Hepatocyte (in vitro differentiated cells): ENCODE data around the gene LRRC36. TPM values are rescaled to one million over a fixed set of nuclear protein-coding genes. Genes with fewer than 3 reads are reported as not detected.

ENCODE experiments used
- DNase-seq: peaks from one replicate; pipeline ENCODE4 v3.0.0-alpha.2; 2016; ENCODE audit warnings: low spot score
- H2AFZ ChIP-seq: fragments of 200-600 bp; sonication (generic); 2 replicates; pipeline ENCODE4 v1.6.0; 2016; ENCODE audit warnings: antibody characterized with exemption, mild to moderate bottlenecking
- H3K27ac ChIP-seq: fragments of 200-600 bp; sonication (generic); 2 replicates; pipeline ENCODE4 v1.5.1; 2016; ENCODE audit warnings: mild to moderate bottlenecking
- H3K27me3 ChIP-seq: fragments of 200-600 bp; sonication (generic); 2 replicates; pipeline ENCODE4 v1.6.1; 2016
- H3K36me3 ChIP-seq: fragments of 200-600 bp; sonication (generic); replicated peaks from 2 replicates; pipeline ENCODE4 v1.5.1; 2016; ENCODE audit warnings: low read depth; ENCODE audit not compliant: insufficient read depth
- H3K4me1 ChIP-seq: fragments of 200-600 bp; sonication (generic); 2 replicates; pipeline ENCODE4 v1.5.1; 2016; ENCODE audit warnings: mild to moderate bottlenecking, moderate library complexity; ENCODE audit not compliant: insufficient read depth
- H3K4me2 ChIP-seq: fragments of 200-600 bp; sonication (generic); 2 replicates; pipeline ENCODE4 v1.6.0; 2016
- H3K4me3 ChIP-seq: fragments of 200-600 bp; sonication (generic); 2 replicates; pipeline ENCODE4 v1.5.1; 2016; ENCODE audit warnings: mild to moderate bottlenecking
- H3K79me2 ChIP-seq: fragments of 200-600 bp; sonication (generic); 2 replicates; pipeline ENCODE4 v1.6.0; 2017; ENCODE audit warnings: mild to moderate bottlenecking
- H3K9me2 ChIP-seq: fragments of 200-600 bp; sonication (generic); replicated peaks from 2 replicates; pipeline ENCODE4 v1.6.0; 2017; ENCODE audit warnings: mild to moderate bottlenecking; ENCODE audit not compliant: insufficient read depth
- H3K9me3 ChIP-seq: fragments of 200-600 bp; sonication (generic); 2 replicates; pipeline ENCODE4 v1.5.1; 2016; ENCODE audit warnings: low read depth, mild to moderate bottlenecking
- H4K20me1 ChIP-seq: fragments of 200-600 bp; sonication (generic); 2 replicates; pipeline ENCODE4 v1.6.0; 2016; ENCODE audit warnings: mild to moderate bottlenecking; ENCODE audit not compliant: insufficient read depth, poor library complexity, severe bottlenecking
- EZH2 ChIP-seq: fragments of 200-600 bp; sonication (generic); IDR thresholded peaks from 2 replicates; pipeline ENCODE4 v1.6.1; 2016; ENCODE audit warnings: antibody characterized with exemption, mild to moderate bottlenecking, borderline replicate concordance
- EZH2phosphoT487 ChIP-seq: fragments of 200-600 bp; sonication (generic); IDR thresholded peaks from one replicate; pipeline ENCODE4 v1.6.1; 2018; ENCODE audit warnings: antibody characterized with exemption, mild to moderate bottlenecking, low read depth, moderate library complexity; ENCODE audit not compliant: unreplicated experiment, severe bottlenecking
- WGBS: methylation state at CpG from one replicate; pipeline ENCODE4 v1.1.6; 2016; ENCODE audit warnings: low lambda C conversion rate; ENCODE audit errors: missing lambda C conversion rate; 5-methylcytosine and 5-hydroxymethylcytosine counted together
- polyA plus RNA-seq: library from polyadenylated mRNA; unstranded; fragments of >200 nt; fragmentation: Nextera tagmentation; extraction: Ambion mirVana; gene quantifications from 2 replicates; pipeline ENCODE4 v1.2.1, GENCODE V29; 2016
- total RNA-seq: library from RNA; depleted of rRNA; stranded (reverse); fragments of >200 nt; gene quantifications from 2 replicates; pipeline ENCODE4 v1.2.3, GENCODE V29; 2014
- TF ChIP-seq, protein P1 (sequence below): fragments of 200-600 bp; sonication (generic); IDR thresholded peaks from 2 replicates; pipeline ENCODE4 v1.5.1; 2016; ENCODE audit warnings: antibody characterized with exemption, mild to moderate bottlenecking; ENCODE audit not compliant: poor library complexity

LRRC36 gene
- total and polyA plus RNA-seq, 2 experiments from 2014 or later: 0.23 to 0.69 TPM

DNA sequence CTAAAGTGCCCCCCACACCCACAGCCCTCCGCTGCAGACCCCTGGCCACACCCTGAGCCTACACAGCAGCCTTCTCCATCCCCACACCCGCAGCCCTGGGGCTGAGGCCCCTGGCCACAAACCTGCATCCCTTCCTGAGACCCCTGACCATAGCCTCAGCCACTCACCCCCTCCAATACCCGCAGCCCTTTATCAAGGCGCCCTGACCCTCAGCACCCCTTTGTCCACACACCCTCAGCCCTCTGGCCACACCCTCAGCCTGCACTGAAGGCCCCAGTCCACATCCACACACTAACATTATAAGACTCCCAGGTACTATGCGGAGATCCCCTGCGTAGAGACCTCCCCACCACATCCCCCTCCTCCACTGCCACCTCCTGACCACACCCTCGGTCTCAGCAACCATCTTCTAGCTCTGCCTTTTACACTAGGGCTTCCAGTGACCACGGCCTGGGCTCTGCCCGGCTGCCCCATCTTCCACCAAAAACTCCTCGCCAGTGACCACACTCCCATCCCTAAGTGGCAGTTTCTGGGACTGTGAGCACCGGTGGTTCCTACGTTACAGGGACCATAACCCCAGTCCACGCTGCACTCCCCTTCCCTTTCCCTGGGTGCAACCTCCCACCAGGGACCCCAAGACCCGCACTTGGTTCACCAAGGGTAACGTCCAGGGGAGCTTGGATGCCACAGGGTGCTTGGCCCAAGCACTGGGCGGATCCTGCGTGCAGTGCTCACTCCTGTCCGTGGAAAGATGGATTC, 65.9 kb downstream of the LRRC36 start:
- Histone ChIP-seq H2AFZ (no peak overlapping the region), H3K79me2 (no peaks in the 10 kb centered on the region), H3K36me3 (no peaks in the 10 kb centered on the region), H3K27ac (no peak overlapping the region), H3K9me3 (no peaks in the 10 kb centered on the region), H3K9me2 (no peaks in the 10 kb centered on the region), H4K20me1 (no peaks in the 10 kb centered on the region), H3K4me1 (peaks cover 24% of the 10 kb centered on the region), H3K4me2 (peak overlapping the region; percentile 91), H3K27me3 (peaks cover 29% of the 10 kb centered on the region), H3K4me3 (no peak overlapping the region)
- 88% methylated on average over 18 of the region's 18 CpGs for WGBS
- DNase-seq: no peak
- TF ChIP-seq EZH2phosphoT487 (no peak), EZH2 (no peak)
- TF ChIP-seq, protein P1, sequence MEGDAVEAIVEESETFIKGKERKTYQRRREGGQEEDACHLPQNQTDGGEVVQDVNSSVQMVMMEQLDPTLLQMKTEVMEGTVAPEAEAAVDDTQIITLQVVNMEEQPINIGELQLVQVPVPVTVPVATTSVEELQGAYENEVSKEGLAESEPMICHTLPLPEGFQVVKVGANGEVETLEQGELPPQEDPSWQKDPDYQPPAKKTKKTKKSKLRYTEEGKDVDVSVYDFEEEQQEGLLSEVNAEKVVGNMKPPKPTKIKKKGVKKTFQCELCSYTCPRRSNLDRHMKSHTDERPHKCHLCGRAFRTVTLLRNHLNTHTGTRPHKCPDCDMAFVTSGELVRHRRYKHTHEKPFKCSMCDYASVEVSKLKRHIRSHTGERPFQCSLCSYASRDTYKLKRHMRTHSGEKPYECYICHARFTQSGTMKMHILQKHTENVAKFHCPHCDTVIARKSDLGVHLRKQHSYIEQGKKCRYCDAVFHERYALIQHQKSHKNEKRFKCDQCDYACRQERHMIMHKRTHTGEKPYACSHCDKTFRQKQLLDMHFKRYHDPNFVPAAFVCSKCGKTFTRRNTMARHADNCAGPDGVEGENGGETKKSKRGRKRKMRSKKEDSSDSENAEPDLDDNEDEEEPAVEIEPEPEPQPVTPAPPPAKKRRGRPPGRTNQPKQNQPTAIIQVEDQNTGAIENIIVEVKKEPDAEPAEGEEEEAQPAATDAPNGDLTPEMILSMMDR: no peak

DNA sequence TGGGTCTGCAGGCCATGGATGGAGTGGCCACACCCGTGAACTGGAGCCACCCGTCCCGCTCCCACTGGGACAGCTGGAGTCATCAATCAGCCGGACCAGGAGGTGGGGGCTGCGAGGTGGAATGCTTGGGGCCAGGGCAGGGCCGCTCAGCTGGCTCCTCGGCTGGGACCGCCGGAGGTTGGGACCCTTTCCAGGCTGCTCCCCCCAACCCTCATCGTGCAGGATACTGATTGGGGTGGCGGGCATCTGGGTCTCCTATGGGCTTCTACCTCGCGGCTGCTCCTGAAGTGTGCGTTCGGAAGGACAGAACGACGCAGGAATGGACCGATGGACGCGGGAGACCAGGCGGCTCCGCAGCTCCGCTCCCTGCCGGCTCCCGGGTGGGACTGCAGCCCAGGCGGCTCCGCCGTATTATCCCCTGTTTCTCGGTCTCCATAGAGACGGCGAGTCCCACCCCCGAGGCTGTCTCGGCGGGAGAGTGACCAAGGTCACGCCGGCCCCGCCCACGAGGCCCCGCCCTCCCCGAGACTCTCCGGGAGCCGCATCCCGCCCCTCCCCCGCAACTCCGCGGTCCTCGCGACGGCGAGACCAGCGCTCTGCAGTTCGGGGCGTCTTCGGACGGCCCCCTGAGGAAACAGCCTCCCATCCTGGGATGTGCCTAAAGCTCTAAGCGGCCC, 66.6 kb downstream of the LRRC36 start, which contains the start of gene TPPP3:
Gene TPPP3, minus strand, starts transcription at position 388 of the 677 bp plus-strand sequence. CDS start 2,387 bp downstream, outside the sequence.
- peak; percentile 93 for DNase-seq
- no peak within 1 kb of the TSS for H3K27ac ChIP-seq
- H3K4me2 ChIP-seq: peak within 1 kb of the TSS; percentile 91
- WGBS: 4% methylated on average over 43 of the region's 56 CpGs
- no peaks in the 10 kb centered on the region for H4K20me1 ChIP-seq
- H3K27me3 ChIP-seq: peaks cover 29% of the 10 kb centered on the region
- H3K79me2 ChIP-seq: no peaks in the 10 kb centered on the region
- no peaks in the 10 kb centered on the region for H3K36me3 ChIP-seq
- H2AFZ ChIP-seq: peak within 1 kb of the TSS; percentile 67
- H3K9me2 ChIP-seq: no peaks in the 10 kb centered on the region
- no peaks in the 10 kb centered on the region for H3K9me3 ChIP-seq
- H3K4me1 ChIP-seq: peaks cover 24% of the 10 kb centered on the region
- TF ChIP-seq, protein P1: peak; percentile 64
- no peak for TF ChIP-seq EZH2phosphoT487
- H3K4me3 ChIP-seq: no peak within 1 kb of the TSS

DNA sequence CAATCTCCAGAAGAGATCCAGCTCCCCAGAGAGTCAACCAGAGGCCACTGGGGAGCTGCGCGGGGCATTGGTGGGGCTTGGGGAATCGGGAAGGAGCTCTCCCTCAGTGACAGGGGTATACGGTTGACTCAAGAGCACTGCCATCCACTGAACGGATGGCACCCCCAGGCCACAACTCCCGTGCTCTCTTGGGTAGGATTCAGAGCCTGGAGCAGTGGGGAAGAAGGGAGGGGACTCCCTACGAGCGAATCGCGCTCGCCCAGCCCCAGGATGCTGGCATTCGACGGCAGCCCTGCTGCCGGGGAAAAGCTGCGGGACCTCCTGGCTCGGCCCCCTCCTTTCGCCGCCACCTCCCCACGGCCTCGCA, 67.2 kb downstream of the LRRC36 start:
- H3K4me2 ChIP-seq: peak overlapping the region; percentile 91
- peak overlapping the region; percentile 67 for H2AFZ ChIP-seq
- no peaks in the 10 kb centered on the region for H3K36me3 ChIP-seq
- H3K9me3 ChIP-seq: no peaks in the 10 kb centered on the region
- H3K27ac ChIP-seq: no peak overlapping the region
- peaks cover 29% of the 10 kb centered on the region for H3K27me3 ChIP-seq
- peak; percentile 30 for TF ChIP-seq EZH2
- TF ChIP-seq EZH2phosphoT487: no peak
- TF ChIP-seq, protein P1: no peak
- H3K9me2 ChIP-seq: no peaks in the 10 kb centered on the region
- peaks cover 24% of the 10 kb centered on the region for H3K4me1 ChIP-seq
- H4K20me1 ChIP-seq: no peaks in the 10 kb centered on the region
- 16% methylated on average over 17 of the region's 20 CpGs for WGBS
- H3K4me3 ChIP-seq: no peak overlapping the region
- no peak for DNase-seq
- H3K79me2 ChIP-seq: no peaks in the 10 kb centered on the region
